ENCODE data around the gene CAMK1D. TPM values are rescaled to one million over a fixed set of nuclear protein-coding genes. Genes with fewer than 3 reads are reported as not detected.

CAMK1D gene
- total and polyA plus RNA-seq, 2 of the 4 experiments (the other 2 are of a cell fraction), result 5.0 to 5.3 TPM

GRCh38 chr10:12481924-12482323, 132.6 kb downstream of the CAMK1D start:
- H3K79me1 ChIP-seq (ENCODE audit: low read depth in 1 of 2, low read length in 2 of 2), result no peaks in the 10 kb centered on the region
- H2AK5ac ChIP-seq (ENCODE audit: low read depth, low read length), result no peak overlapping the region
- intact Hi-C loops (cut with micrococcal nuclease), result no loop called here
- CTCF ChIA-PET, result no interaction called here
- no peak overlapping the region for H3K4ac ChIP-seq (ENCODE audit: low read depth, low read length)
- no peaks in the 10 kb centered on the region for H4K20me1 ChIP-seq (ENCODE audit: insufficient read depth, low read length)
- H3K14ac ChIP-seq (replicated peaks; ENCODE audit: low read depth, low read length), result no peak overlapping the region
- in situ Hi-C loops (cut with MboI; ENCODE audit: low sequenced_read_pairs), result no loop called here
- no peak overlapping the region for H2BK5ac ChIP-seq (ENCODE audit: low read depth, low read length, poor library complexity, severe bottlenecking)
- no peak overlapping the region for H3K4me2 ChIP-seq (ENCODE audit: low read depth, low read length)
- no peak overlapping the region for H4K5ac ChIP-seq (ENCODE audit: low read depth, low read length)
- no peak overlapping the region for H3K4me3 ChIP-seq (ENCODE audit: insufficient read depth, low read depth, low read length)
- H2BK120ac ChIP-seq (ENCODE audit: low read depth, low read length), result no peak overlapping the region
- WGBS, 2 experiments (ENCODE audit: extremely low coverage in 2 of 2, insufficient read length in 1 of 2), result no CpG with 5 or more reads among the region's 4 CpGs
- no peak overlapping the region for H3K56ac ChIP-seq (ENCODE audit: extremely low read depth, insufficient read depth, low read length)
- dilution Hi-C loops (cut with HindIII; ENCODE audit: low sequenced_read_pairs, unreplicated experiment), result no loop called here
- H3K9ac ChIP-seq (ENCODE audit: low read depth, low read length), result no peak overlapping the region
- H3K4me1 ChIP-seq (ENCODE audit: control insufficient read depth, insufficient read depth, low read length), result no peaks in the 10 kb centered on the region
- ATAC-seq (ENCODE audit: low read depth) (no peak), DNase-seq (no peak)
- no peak overlapping the region for H2AK9ac ChIP-seq (replicated peaks; ENCODE audit: low read depth, low read length, poor library complexity)
- H3K9me1 ChIP-seq (ENCODE audit: insufficient read depth, low read length), result no peaks in the 10 kb centered on the region
- H2BK20ac ChIP-seq (ENCODE audit: low read depth, low read length), result no peak overlapping the region
- no peak for TF ChIP-seq MAFK (IDR thresholded peaks at IDR 0.05; ENCODE audit: low read depth, low read length)
- TF ChIP-seq ELK1 (IDR thresholded peaks at IDR 0.05; ENCODE audit: borderline replicate concordance, low read depth, low read length), result no peak
- no peak for TF ChIP-seq FOS (IDR thresholded peaks at IDR 0.05; ENCODE audit: low read depth, low read length)
- TF ChIP-seq MXI1 (IDR thresholded peaks at IDR 0.05; ENCODE audit: borderline replicate concordance, low read depth, low read length), result no peak
- TF ChIP-seq CHD1 (IDR thresholded peaks at IDR 0.05; ENCODE audit: low read depth, low read length), result no peak
- TF ChIP-seq SMC3 (IDR thresholded peaks at IDR 0.05; ENCODE audit: low read depth, low read length), result no peak
- no peak for TF ChIP-seq CTCF (conservative IDR thresholded peaks at IDR 0.05; ENCODE audit: low read depth, low read length)
- TF ChIP-seq MAZ (IDR thresholded peaks at IDR 0.05; ENCODE audit: borderline replicate concordance, low read depth, low read length), result no peak
- no peak for TF ChIP-seq BHLHE40 (IDR thresholded peaks at IDR 0.05; ENCODE audit: low read depth, low read length)
- TF ChIP-seq RAD21 (IDR thresholded peaks at IDR 0.05; ENCODE audit: low read length), result no peak
- TF ChIP-seq USF2 (IDR thresholded peaks at IDR 0.05; ENCODE audit: low read depth, low read length), result no peak
- TF ChIP-seq RFX5 (IDR thresholded peaks at IDR 0.05; ENCODE audit: low read depth, low read length), result no peak
- no peak for TF ChIP-seq POLR2A (IDR thresholded peaks at IDR 0.05; ENCODE audit: low read depth, low read length)
- TF ChIP-seq CEBPB (IDR thresholded peaks at IDR 0.05; ENCODE audit: low read depth, low read length), result no peak
- TF ChIP-seq RCOR1 (IDR thresholded peaks at IDR 0.05; ENCODE audit: insufficient replicate concordance, low read length), result no peak
- H3K9me3 ChIP-seq (ENCODE audit: control insufficient read depth, insufficient read depth, low read length), result peaks cover 2% of the 10 kb centered on the region; the same call in 1 of the 2 replicates
- no peak overlapping the region for H2AFZ ChIP-seq (replicated peaks; ENCODE audit: low read length, poor library complexity)
- no peaks in the 10 kb centered on the region for H3K36me3 ChIP-seq (ENCODE audit: control insufficient read depth, insufficient read depth, low read length)
- BruUV-seq (replicated peaks), result no TSS peak
- no peak overlapping the region for H3K23ac ChIP-seq (ENCODE audit: low read depth, low read length)
- POLR2A ChIA-PET (ENCODE audit: unreplicated experiment), result no interaction called here
- no peak overlapping the region for H2BK15ac ChIP-seq (ENCODE audit: low read depth, low read length)
- no peak overlapping the region for H3K18ac ChIP-seq (ENCODE audit: low read depth, low read length)
- H3K27ac ChIP-seq (ENCODE audit: insufficient read depth, low read length), result no peak overlapping the region
- no peaks in the 10 kb centered on the region for H3K27me3 ChIP-seq (ENCODE audit: control insufficient read depth, insufficient read depth, low read length)
- H4K91ac ChIP-seq (ENCODE audit: insufficient read depth, low read depth, low read length), result no peak overlapping the region
- H4K8ac ChIP-seq (ENCODE audit: low read depth in 2 of 2, low read length in 2 of 2), result no peak overlapping the region

All from IMR-90 (cell line).